ENCODE results near the gene C14orf180. TPM values are rescaled to one million over a fixed set of nuclear protein-coding genes. Genes with fewer than 3 reads are reported as not detected.
A peak's percentile ranks its signal among the peaks of the same experiment; 100 is the strongest.

The C14orf180 gene
- total RNA-seq, 6 experiments from 2014 or later: 0.35 to 4.0 (median 1.9) TPM

DNA sequence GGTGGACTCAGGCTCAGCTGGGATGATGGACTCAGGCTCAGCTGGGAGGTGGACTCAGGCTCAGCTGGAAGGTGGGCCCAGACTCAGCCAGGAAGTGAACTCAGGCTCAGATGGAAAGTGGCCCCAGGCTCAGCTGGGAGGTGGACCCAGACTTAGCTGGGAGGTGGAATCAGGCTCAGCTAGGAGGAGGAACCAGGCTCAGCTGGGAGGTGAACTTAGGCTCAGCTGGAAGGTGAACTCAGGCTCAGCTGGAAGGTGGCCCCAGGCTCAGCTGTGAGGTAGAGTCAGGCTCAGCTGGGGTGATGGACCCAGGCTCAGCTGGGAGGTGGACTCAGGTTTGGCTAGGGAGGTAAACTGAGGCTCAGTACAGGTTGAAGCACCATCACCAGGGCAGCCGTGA lies 21.8 kb upstream of the C14orf180 start:
- intact Hi-C loops (cut with DNase I): loop anchor here (5.0 kb wide), 2 partner anchors 420 to 485 kb away; partner anchors contain the start of gene KIF26A (in 1 of the 2)
- DNase-seq: peak in 2 of 3 donors; percentile 7 to 28
- Histone ChIP-seq H3K4me1 (no peaks in the 10 kb centered on the region), H3K36me3 (no peaks in the 10 kb centered on the region), H3K9me3 (no peaks in the 10 kb centered on the region), H3K27me3 (no peaks in the 10 kb centered on the region), H3K4me3 (no peak overlapping the region), H3K27ac (no peak overlapping the region)
- TF ChIP-seq POLR2A (IDR thresholded peaks at IDR 0.05) (no peak), CTCF (IDR thresholded peaks at IDR 0.05) (no peak)
- no CpG with 5 or more reads among the region's 1 CpG for WGBS (ENCODE audit: insufficient coverage, low coverage, low lambda C conversion rate, missing lambda C conversion rate)
- ATAC-seq: no peak

GRCh38 chr14:104558231-104559027 lies 21.1 kb upstream of the C14orf180 start:
- intact Hi-C loops (cut with DNase I): loop anchor here (5.0 kb wide), 2 partner anchors 421 to 486 kb away; partner anchors contain the start of gene KIF26A (in 1 of the 2)
- H3K9me3 ChIP-seq: no peaks in the 10 kb centered on the region
- DNase-seq (peak in 2 of 3 donors; percentile 13 to 44), ATAC-seq (no peak)
- no peak for TF ChIP-seq POLR2A (IDR thresholded peaks at IDR 0.05)
- TF ChIP-seq CTCF (IDR thresholded peaks at IDR 0.05): no peak
- WGBS (ENCODE audit: insufficient coverage, low coverage, low lambda C conversion rate, missing lambda C conversion rate): 87% methylated on average over 11 of the region's 16 CpGs
- H3K4me1 ChIP-seq: no peaks in the 10 kb centered on the region
- no peak overlapping the region for H3K27ac ChIP-seq
- H3K36me3 ChIP-seq: no peaks in the 10 kb centered on the region
- no peak overlapping the region for H3K4me3 ChIP-seq
- no peaks in the 10 kb centered on the region for H3K27me3 ChIP-seq

GRCh38 chr14:104559028-104559803 lies 20.3 kb upstream of the C14orf180 start:
- H3K9me3 ChIP-seq: no peaks in the 10 kb centered on the region
- intact Hi-C loops (cut with DNase I): loop anchor here (5.0 kb wide), 2 partner anchors 422 to 487 kb away; partner anchors contain the start of gene KIF26A (in 1 of the 2)
- H3K27me3 ChIP-seq: no peaks in the 10 kb centered on the region
- no peaks in the 10 kb centered on the region for H3K4me1 ChIP-seq
- DNase-seq: peak in 2 of 3 donors; percentile 12 to 40
- 54% methylated on average over 2 of the region's 15 CpGs for WGBS (ENCODE audit: insufficient coverage, low coverage, low lambda C conversion rate, missing lambda C conversion rate)
- H3K36me3 ChIP-seq: no peaks in the 10 kb centered on the region
- H3K4me3 ChIP-seq: no peak overlapping the region
- TF ChIP-seq CTCF (IDR thresholded peaks at IDR 0.05): no peak
- TF ChIP-seq POLR2A (IDR thresholded peaks at IDR 0.05): no peak
- no peak overlapping the region for H3K27ac ChIP-seq
- ATAC-seq: no peak

DNA sequence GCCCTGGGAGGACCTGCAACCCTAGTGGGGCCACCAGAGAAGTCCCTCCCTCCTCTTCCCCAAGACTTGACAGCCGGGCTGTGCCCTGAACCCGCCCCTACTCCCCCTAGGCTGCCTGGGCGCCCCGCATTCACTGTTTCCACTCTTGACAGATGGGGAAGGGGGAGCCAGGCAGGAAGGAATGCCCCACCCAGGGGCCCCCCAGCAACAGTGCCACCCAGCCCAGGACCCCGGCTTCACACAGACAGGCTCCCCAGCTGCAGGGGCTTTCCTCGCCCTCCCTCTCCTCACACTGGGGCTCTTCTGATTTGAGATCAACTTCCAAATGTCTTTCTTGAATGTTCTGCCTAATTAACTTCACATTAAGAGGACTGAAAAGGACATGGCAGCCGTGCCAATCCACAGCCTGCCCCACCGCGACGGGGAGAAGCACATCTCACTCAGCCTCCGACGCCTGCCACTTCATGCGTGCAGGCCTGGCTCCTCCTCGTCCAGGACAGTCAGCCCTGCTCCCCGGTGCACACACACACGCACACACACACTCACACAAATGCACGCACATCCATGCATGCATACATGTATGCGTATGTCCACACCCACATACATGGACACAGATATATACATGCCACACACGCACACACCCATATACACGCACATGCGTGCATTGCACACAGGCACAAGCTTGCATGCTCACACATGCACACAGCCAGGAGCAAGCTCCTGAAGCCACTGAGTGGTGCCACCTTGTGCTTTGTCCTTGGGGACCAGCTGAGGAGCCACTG lies 19.6 kb upstream of the C14orf180 start:
- intact Hi-C loops (cut with DNase I): loop anchor here (5.0 to 10.0 kb wide), 3 partner anchors 423 to 495 kb away; partner anchors contain the start of gene KIF26A (in 1 of the 2)
- Histone ChIP-seq H3K27ac (no peak overlapping the region), H3K4me3 (no peak overlapping the region), H3K4me1 (no peaks in the 10 kb centered on the region), H3K9me3 (no peaks in the 10 kb centered on the region), H3K27me3 (no peaks in the 10 kb centered on the region), H3K36me3 (no peaks in the 10 kb centered on the region)
- DNase-seq (peak in 2 of 3 donors; percentile 16 to 36), ATAC-seq (no peak)
- WGBS (ENCODE audit: insufficient coverage, low coverage, low lambda C conversion rate, missing lambda C conversion rate): 62% methylated on average over 5 of the region's 21 CpGs
- TF ChIP-seq POLR2A (IDR thresholded peaks at IDR 0.05): no peak
- TF ChIP-seq CTCF (IDR thresholded peaks at IDR 0.05): no peak

Data from right lobe of liver (tissue), 6 donors.